ENCODE results near the gene HOMER1.
"Not testable (repeated sequence)": the region's sequence is repeated elsewhere in the genome, so short reads cannot be mapped to it uniquely, and the experiment has no call there.

Gene HOMER1

GRCh38 chr5:79417495-79417894 lies 96.4 kb downstream of the HOMER1 start:
- no peak for DNase-seq (ENCODE audit: low read depth, low spot score)

- peak; percentile 32 for DNase-seq (ENCODE audit: low read depth, low spot score)
Observed at GRCh38 chr5:79416499-79416898, 97.4 kb downstream of the HOMER1 start.

- DNase-seq (ENCODE audit: low read depth, low spot score): no peak
Observed at GRCh38 chr5:79413112-79413511, 100.8 kb downstream of the HOMER1 start.

- DNase-seq (ENCODE audit: low read depth, low spot score): no peak
Observed at GRCh38 chr5:79408028-79408427, 105.9 kb downstream of the HOMER1 start.

GRCh38 chr5:79407591-79407990 lies 106.3 kb downstream of the HOMER1 start:
- DNase-seq (ENCODE audit: low read depth, low spot score): no peak

GRCh38 chr5:79401216-79401615 lies 112.7 kb downstream of the HOMER1 start:
- no peak for DNase-seq (ENCODE audit: low read depth, low spot score)

- DNase-seq (ENCODE audit: low read depth, low spot score): no peak
Observed at GRCh38 chr5:79399046-79399445, 114.9 kb downstream of the HOMER1 start.

- DNase-seq (ENCODE audit: low read depth, low spot score): no peak
Observed at GRCh38 chr5:79397080-79397479, 116.9 kb downstream of the HOMER1 start.

GRCh38 chr5:79396265-79396664 lies 117.7 kb downstream of the HOMER1 start:
- no peak for DNase-seq (ENCODE audit: low read depth, low spot score)

GRCh38 chr5:79395296-79395695 lies 118.6 kb downstream of the HOMER1 start:
- DNase-seq (ENCODE audit: low read depth, low spot score): no peak

GRCh38 chr5:79392776-79393175 lies 121.2 kb downstream of the HOMER1 start:
- DNase-seq (ENCODE audit: low read depth, low spot score): no peak

- DNase-seq (ENCODE audit: low read depth, low spot score): no peak
Observed at GRCh38 chr5:79386679-79387078, 127.3 kb downstream of the HOMER1 start.

GRCh38 chr5:79385126-79385525 lies 128.8 kb downstream of the HOMER1 start:
- not testable (repeated sequence) for DNase-seq (ENCODE audit: low read depth, low spot score)

- DNase-seq (ENCODE audit: low read depth, low spot score): no peak
Observed at GRCh38 chr5:79378510-79379186, 135.3 kb downstream of the HOMER1 start.

- DNase-seq (ENCODE audit: low read depth, low spot score): no peak
Observed at GRCh38 chr5:79357398-79357797, 156.5 kb downstream of the HOMER1 start.

- no peak for DNase-seq (ENCODE audit: low read depth, low spot score)
Observed at GRCh38 chr5:79349881-79350280, 164.1 kb downstream of the HOMER1 start.

- DNase-seq (ENCODE audit: low read depth, low spot score): no peak
Observed at GRCh38 chr5:79349047-79349446, 164.9 kb downstream of the HOMER1 start.

- DNase-seq (ENCODE audit: low read depth, low spot score): peak; percentile 31
Observed at GRCh38 chr5:79346420-79346824, 167.5 kb downstream of the HOMER1 start.

- DNase-seq (ENCODE audit: low read depth, low spot score): no peak
Observed at GRCh38 chr5:79333852-79334557, 179.9 kb downstream of the HOMER1 start.

- no peak for DNase-seq (ENCODE audit: low read depth, low spot score)
Observed at GRCh38 chr5:79330071-79330470, 183.9 kb downstream of the HOMER1 start.

- no peak for DNase-seq (ENCODE audit: low read depth, low spot score)
Observed at GRCh38 chr5:79329453-79329852, 184.5 kb downstream of the HOMER1 start.
